Activated T-helper 17 cell treated with anti-CD3 and anti-CD28 coated beads, Interleukin-2, amount 50 U/mL, for 72 hours (primary cell): ENCODE measurements around the gene SEPTIN3. TPM values are rescaled to one million over a fixed set of nuclear protein-coding genes. Genes with fewer than 3 reads are reported as not detected.

Experiments used
- ATAC-seq: fragments of 150-1000 bp; cut with Tn5 transposase; replicated peaks from 2 replicates; pipeline ENCODE4 v1.10.0; 2021; ENCODE audit warnings: mild to moderate bottlenecking, moderate library complexity
- H3K27ac Mint-ChIP-seq: one replicate; pipeline ENCODE4 v1.8.0; 2022; ENCODE audit warnings: mixed read lengths
- H3K27me3 Mint-ChIP-seq: one replicate; pipeline ENCODE4 v1.8.0; 2022; ENCODE audit warnings: mixed read lengths
- H3K36me3 Mint-ChIP-seq: one replicate; pipeline ENCODE4 v1.8.0; 2022; ENCODE audit warnings: low read depth, mild to moderate bottlenecking, mixed read lengths
- H3K4me1 Mint-ChIP-seq: one replicate; pipeline ENCODE4 v1.8.0; 2022; ENCODE audit warnings: mixed read lengths
- H3K4me3 Mint-ChIP-seq: one replicate; pipeline ENCODE4 v1.8.0; 2022; ENCODE audit warnings: mild to moderate bottlenecking, mixed read lengths
- H3K9me3 Mint-ChIP-seq: one replicate; pipeline ENCODE4 v1.8.0; 2022; ENCODE audit warnings: mixed read lengths
- total RNA-seq, 2 donors: library from RNA; stranded (reverse); gene quantifications; one replicate each; pipeline ENCODE4 v1.2.3, GENCODE V29; 2022

The SEPTIN3 gene, protein sequence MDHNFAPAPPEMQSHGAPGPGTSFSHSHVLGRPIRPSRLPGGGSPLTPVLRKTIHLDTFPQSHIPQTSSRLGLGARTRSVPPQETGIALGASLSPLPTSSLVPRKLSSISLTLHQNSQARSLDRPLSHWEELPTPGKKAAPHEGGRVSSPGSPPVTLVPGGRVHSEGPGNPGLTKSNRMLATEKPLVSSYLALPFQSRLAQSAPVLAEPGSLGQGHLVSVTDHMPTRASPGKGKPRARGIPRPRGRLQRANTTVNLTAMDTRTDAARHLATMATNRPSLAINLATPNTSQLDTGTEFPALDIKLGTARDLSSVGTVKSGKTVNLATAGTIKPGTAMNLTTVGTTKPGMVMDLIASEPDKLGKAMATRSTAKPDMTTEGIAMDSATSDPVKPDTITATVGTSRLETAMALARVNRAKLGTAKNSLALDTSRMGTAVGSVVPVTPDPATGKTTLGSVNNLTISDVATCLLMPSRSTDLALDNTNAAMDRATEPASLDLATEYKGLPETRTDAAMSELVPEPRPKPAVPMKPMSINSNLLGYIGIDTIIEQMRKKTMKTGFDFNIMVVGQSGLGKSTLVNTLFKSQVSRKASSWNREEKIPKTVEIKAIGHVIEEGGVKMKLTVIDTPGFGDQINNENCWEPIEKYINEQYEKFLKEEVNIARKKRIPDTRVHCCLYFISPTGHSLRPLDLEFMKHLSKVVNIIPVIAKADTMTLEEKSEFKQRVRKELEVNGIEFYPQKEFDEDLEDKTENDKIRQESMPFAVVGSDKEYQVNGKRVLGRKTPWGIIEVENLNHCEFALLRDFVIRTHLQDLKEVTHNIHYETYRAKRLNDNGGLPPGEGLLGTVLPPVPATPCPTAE
- 1 to 10 TPM; 2.1 to 4.1 TPM for total RNA-seq

DNA sequence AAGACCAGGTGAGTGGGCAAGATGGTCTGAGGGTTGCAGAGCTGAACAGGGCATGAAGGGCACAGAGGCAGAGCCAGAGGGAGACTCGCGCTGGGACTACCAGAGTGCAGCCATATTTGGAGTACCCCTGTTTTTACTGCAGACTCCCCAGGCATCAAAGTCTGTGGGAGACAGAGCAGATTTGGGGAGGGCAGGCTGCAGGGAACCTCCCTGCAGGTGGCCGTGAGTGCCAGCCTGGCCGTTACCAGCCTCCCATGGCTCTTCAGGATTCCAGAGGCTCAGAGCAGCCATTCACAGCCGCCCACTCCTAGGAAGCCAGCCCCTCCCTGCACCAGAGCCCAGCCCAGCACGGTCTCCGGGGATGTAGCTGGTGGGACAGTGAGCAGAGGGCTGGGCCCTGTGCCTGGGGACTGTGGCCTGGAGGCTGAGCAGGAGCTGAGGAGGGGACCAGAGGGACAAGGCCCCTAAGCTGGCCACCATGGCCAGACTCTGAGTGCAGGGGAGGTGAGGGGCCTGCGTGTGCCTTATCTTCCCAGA, at the start of gene SEPTIN3:
SEPTIN3 (plus strand) TSS at position 334 of the 537 bp plus-strand sequence. CDS start 2,050 bp downstream, outside the sequence.
- Mint-ChIP-seq H3K9me3 (no peaks in the 10 kb centered on the region), H3K4me1 (no peaks in the 10 kb centered on the region), H3K36me3 (no peaks in the 10 kb centered on the region), H3K27ac (peak within 1 kb of the TSS; percentile 25), H3K27me3 (peaks cover 6% of the 10 kb centered on the region), H3K4me3 (no peak within 1 kb of the TSS)
- ATAC-seq: no peak

DNA sequence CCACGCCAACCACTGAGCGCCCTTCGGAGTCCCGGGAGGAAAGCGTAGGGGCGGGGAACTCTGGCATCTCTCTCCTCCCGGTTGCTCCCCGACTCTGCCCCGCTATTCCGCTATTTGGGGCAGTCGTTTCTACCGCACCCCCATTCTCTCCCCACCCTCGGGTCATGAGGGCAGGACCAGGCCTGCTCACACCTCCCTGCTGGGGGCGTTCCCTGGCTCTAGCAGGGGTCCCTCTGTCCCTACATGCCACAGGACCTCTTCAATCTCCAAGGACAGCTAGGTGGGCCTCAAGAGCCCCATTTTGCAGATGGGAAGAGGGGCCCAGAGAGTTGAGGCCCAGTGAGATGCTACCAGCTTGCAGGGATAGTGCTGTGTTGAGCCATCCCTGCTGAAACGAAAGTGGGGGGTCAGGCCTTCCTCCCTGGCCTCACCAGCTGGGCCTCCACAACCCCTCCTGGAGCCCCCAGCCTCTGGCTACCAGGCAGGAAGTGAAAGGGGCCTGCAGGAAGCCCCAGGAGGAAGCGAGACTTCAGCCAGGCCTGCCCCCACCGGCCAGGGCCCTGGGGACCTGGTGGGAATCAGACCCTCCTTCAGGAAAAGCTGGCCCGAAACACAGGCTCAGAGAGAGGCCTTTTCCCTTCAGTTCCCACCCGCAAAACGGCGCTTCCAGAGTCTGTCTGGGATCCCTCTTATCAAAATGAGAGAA, 48.8 kb upstream of the SEPTIN3 start:
- peaks cover 6% of the 10 kb centered on the region for H3K27me3 Mint-ChIP-seq
- no peak overlapping the region for H3K27ac Mint-ChIP-seq
- no peaks in the 10 kb centered on the region for H3K4me1 Mint-ChIP-seq
- H3K9me3 Mint-ChIP-seq: no peaks in the 10 kb centered on the region
- no peak for ATAC-seq
- peak overlapping the region; percentile 42 for H3K4me3 Mint-ChIP-seq
- peaks cover 5% of the 10 kb centered on the region for H3K36me3 Mint-ChIP-seq

DNA sequence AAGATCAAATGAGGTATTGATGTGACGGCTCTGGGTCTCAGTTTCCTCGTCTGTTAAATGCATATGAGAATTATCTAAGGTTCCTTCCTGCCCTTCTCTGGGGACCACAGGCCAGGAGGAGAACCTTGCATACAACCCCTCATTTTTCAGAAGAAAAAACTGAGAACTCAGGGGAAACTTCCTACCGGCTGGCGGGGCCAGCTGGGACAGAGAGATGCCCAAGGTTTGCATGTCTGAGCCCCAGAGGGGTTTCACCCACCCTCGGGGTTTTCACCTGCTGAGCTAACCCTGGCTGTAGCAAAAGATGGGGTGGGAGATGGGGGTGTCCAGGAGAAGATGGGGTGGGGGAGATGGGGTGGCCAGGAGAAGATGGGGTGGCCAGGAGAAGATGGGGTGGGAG, 46.9 kb upstream of the SEPTIN3 start:
- Mint-ChIP-seq H3K27ac (no peak overlapping the region), H3K36me3 (peaks cover 5% of the 10 kb centered on the region)

DNA sequence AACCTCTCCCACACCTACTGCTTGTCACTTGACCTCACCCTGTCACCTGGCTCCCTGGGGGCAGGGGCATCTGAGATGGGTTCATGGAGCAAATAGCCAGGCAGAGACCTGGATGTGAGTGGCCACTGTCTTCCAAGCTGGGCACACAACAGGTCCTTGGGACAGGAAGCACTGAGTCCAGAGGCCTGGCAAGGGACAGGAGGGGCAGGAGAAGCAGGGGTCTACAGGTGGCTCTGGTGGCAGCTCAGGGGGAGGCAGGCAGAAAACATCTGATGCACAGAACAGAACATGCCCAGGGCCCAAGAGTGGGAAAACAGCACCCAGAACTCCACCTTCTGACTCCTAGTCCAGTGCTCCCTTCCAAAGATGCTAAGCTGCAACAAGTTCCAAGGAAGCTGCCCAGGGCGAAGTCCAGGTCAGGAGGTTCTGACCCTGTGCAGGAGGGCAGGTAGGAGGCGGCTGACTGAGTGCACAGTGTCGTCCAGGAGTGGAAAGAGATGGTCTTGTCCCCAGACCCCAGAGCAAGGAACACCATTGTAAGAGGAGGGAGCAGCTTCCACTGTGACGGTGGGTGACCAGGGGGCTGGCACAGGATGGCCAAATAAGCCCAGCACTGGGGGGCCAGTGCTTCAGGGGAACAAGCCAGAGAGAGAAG, 46.2 kb upstream of the SEPTIN3 start:
- H3K4me3 Mint-ChIP-seq: no peak overlapping the region
- H3K36me3 Mint-ChIP-seq: peaks cover 5% of the 10 kb centered on the region
- H3K4me1 Mint-ChIP-seq: no peaks in the 10 kb centered on the region
- no peak overlapping the region for H3K27ac Mint-ChIP-seq
- no peak for ATAC-seq
- no peaks in the 10 kb centered on the region for H3K27me3 Mint-ChIP-seq
- H3K9me3 Mint-ChIP-seq: no peaks in the 10 kb centered on the region

More for the DNA sequence above, 46.9 kb upstream of the SEPTIN3 start:
- Mint-ChIP-seq H3K9me3 (no peaks in the 10 kb centered on the region), H3K4me1 (no peaks in the 10 kb centered on the region), H3K27me3 (no peaks in the 10 kb centered on the region), H3K4me3 (no peak overlapping the region)
- ATAC-seq: no peak

DNA sequence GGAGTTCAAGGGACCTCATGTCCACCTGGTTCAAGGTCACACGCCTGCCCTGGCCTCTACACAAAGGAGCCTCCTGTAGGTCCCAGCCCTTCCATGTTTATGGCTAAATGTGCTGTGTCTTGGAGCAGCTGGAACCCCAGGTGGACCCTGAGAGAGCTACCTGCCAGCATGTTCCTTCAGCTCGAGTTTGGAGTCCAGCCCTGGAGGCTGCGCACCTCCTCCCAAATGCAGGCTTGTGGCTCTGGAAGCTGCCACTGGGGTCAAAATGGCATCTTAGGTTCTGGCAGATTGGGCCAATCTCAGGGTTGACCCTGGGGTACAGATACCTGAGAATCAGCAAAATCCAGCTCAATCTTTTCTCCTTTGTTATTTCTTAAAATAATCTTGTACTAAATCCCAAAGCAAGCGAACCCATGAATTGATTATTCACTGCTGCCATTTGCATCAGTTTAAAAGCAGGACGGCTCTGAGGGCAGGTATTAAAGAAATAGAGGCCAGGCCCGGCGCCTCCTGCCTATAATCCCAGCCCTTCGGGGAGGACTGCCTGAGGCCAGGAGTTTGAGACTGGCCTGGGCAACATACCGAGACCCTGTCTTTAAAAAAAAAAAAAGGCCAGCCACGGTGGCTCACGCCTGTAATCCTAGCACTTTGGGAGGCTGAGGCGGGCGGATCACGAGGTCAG, 45.5 kb upstream of the SEPTIN3 start:
- Mint-ChIP-seq H3K27me3 (no peaks in the 10 kb centered on the region), H3K36me3 (peaks cover 5% of the 10 kb centered on the region), H3K27ac (no peak overlapping the region), H3K9me3 (no peaks in the 10 kb centered on the region), H3K4me3 (no peak overlapping the region), H3K4me1 (no peaks in the 10 kb centered on the region)
- ATAC-seq: no peak

DNA sequence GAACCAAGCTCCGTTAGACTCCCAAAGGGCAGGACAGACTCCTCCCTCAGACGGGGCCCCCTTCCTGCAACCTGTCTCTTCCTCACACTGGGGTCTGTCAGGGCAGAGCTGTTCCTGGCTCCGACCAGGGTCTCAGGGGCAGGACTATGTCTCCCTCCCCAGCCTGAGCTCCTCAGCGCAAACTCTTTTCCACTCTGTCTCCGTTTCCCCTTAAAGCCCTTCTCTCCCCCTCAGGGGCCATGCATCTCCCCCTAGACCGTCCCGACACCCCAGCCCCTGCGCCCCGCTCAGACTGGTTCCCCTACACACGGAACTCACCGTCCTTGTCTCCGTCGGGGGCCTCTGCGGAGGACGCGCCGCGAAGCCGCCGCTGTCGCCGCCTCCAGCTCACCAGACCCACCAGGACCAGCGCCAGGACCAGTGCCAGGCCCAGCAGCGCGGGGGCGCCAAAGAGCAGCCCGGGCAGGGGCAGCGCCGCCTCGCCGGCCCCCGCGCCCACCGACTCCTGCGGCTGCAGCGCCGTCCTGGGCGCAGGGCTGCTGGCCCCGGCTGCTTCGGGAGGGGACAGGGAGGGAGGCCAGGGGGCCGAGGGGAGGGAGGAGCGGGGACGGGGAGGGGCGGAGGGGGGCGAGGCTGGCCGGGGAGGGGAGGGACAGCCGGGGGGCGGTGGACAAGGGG, 43.3 kb upstream of the SEPTIN3 start:
- peaks cover 5% of the 10 kb centered on the region for H3K4me1 Mint-ChIP-seq
- H3K27ac Mint-ChIP-seq: peak overlapping the region; percentile 78
- no peaks in the 10 kb centered on the region for H3K27me3 Mint-ChIP-seq
- peak; percentile 80 for ATAC-seq
- H3K4me3 Mint-ChIP-seq: peak overlapping the region; percentile 68
- H3K36me3 Mint-ChIP-seq: peaks cover 5% of the 10 kb centered on the region
- H3K9me3 Mint-ChIP-seq: no peaks in the 10 kb centered on the region

DNA sequence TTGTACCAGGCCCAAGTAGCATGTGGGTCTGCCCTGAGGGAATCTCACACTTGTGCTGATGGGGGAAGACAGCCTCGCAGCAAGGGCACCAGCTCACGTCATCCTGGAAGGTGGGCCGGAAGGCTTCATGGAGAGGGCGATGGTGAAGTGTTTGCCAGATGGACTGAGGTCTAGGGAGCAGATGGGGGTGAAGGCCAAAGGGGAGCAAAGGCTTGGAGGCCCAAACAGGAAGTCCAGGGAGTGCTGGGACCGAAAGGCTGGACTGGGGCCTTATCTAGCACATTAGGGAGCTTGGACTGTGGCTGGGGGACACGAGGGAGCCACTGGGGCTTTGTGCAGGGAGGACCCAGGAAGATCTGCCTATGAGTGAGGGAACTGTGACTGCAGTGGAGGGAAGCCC, 41.4 kb upstream of the SEPTIN3 start:
- Mint-ChIP-seq H3K4me1 (peaks cover 5% of the 10 kb centered on the region), H3K36me3 (peaks cover 5% of the 10 kb centered on the region), H3K4me3 (peak overlapping the region; percentile 57), H3K27me3 (no peaks in the 10 kb centered on the region), H3K27ac (peak overlapping the region; percentile 82), H3K9me3 (no peaks in the 10 kb centered on the region)
- ATAC-seq: no peak

DNA sequence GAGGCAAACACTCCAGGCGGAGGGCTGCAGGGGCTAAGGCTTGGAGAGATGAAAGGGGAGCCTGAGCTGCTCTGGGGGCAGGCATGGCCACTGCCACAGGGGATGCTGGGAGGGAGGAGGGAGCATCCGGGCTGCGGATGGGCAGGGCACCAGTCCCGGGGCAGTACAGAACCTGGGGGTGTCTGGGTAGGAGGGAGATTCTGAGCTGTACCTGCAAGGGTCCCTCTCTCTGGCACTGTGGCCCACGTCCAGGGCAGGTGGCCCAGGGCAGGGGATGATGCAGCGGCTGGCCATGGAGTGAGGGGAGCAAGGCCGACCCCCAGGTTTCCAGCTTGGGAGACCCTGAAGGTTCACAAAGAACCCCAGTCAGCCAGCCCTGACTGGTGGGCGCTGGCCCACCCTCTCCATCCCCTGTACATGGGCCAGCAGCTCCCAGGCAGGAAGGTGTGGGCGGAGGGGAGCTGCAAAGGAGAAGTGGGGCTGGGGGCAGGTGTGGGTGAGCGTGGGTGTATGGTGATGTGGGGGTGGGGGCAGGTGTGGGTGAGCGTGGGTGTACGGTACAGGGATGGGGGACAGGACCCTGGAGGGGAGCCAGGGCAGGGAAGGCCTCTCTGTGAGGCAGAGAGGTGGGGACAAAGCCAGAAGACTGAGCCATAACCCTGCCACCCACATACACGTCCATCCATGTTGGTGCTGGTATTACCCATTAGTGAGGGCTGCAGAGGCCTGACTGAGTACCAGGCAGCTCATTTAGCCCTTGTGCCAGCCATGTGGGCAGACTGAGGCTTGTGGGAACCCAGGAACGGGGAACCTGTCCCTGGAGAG, 40.4 kb upstream of the SEPTIN3 start:
- H3K27ac Mint-ChIP-seq: peak overlapping the region; percentile 70
- H3K36me3 Mint-ChIP-seq: peaks cover 5% of the 10 kb centered on the region
- no peak overlapping the region for H3K4me3 Mint-ChIP-seq
- ATAC-seq: no peak
- no peaks in the 10 kb centered on the region for H3K9me3 Mint-ChIP-seq
- no peaks in the 10 kb centered on the region for H3K27me3 Mint-ChIP-seq
- peaks cover 5% of the 10 kb centered on the region for H3K4me1 Mint-ChIP-seq

DNA sequence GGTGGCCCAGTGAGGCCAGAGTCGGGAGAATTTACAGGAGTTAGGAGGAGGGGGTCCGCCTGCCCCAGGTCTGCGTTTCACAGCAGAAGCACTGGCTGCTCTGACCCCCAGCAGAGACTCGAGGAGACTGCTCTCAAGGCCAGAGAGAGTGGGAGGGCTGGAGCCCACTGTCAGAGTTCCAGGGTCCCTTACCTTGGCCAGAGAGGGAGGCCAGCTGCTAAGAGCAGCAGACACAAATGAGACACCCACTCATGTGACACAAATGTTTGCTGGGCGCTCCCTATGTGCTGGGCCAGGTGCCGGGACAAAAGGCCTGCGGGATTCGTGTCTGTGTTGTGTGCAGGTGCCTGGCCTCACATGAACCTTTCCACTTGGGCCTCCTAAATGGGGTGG, 39.8 kb upstream of the SEPTIN3 start:
- no peak for ATAC-seq
- no peaks in the 10 kb centered on the region for H3K27me3 Mint-ChIP-seq
- no peak overlapping the region for H3K4me3 Mint-ChIP-seq
- peak overlapping the region; percentile 70 for H3K27ac Mint-ChIP-seq
- H3K9me3 Mint-ChIP-seq: no peaks in the 10 kb centered on the region
- peaks cover 5% of the 10 kb centered on the region for H3K36me3 Mint-ChIP-seq
- H3K4me1 Mint-ChIP-seq: peaks cover 5% of the 10 kb centered on the region

DNA sequence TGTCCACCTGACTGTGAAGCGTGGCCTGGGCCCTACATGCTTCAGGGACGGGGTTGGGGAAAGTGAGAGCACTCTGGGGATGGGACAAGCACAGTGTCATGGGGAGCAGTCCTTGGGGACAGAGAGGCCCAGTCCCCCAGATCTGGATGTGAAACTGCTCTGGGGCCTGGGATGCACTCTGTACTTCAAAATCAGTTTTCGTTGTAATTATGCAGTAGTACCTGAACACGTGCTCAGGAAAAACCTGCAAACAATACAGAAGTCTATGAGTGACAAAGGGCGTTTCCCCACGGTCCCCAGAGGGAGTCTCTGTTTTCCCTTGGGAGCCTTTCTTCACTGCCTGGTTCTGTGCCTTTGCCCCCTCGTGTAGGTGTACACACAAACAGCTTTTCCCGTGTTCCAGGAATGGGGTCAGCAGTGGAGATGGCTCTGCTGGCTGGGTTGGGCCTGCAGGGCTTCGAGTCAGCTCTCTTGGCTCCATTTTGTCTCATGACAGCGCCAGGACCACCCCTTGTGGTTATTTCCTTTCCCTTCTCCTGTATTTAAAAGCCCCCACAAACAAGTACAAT, 37.5 kb upstream of the SEPTIN3 start:
- H3K4me3 Mint-ChIP-seq: no peak overlapping the region
- no peaks in the 10 kb centered on the region for H3K27me3 Mint-ChIP-seq
- ATAC-seq: no peak
- peaks cover 5% of the 10 kb centered on the region for H3K4me1 Mint-ChIP-seq
- no peaks in the 10 kb centered on the region for H3K9me3 Mint-ChIP-seq
- peaks cover 9% of the 10 kb centered on the region for H3K36me3 Mint-ChIP-seq
- H3K27ac Mint-ChIP-seq: no peak overlapping the region

DNA sequence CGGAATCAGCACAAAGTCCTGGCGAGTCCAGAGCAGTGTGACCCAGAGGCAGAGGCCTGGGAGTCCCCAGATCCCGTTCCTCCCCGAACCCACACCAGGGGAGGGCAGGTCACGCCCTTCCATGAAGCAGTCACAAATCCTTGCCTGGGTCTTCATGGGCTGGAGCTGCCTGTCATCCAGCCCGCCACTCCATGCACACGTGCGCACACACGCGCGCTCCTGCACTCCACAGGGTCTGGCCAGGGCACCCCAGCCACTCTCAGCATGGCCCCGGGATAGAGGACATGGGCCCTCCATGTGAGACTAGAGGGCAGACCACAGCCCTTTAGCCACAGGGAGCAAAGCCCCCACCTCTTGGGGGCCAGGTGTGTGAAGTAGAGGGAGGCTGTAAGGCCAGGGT, 36.9 kb upstream of the SEPTIN3 start:
- peaks cover 15% of the 10 kb centered on the region for H3K36me3 Mint-ChIP-seq
- no peak overlapping the region for H3K27ac Mint-ChIP-seq
- H3K4me1 Mint-ChIP-seq: peaks cover 5% of the 10 kb centered on the region
- no peak for ATAC-seq
- no peaks in the 10 kb centered on the region for H3K9me3 Mint-ChIP-seq
- no peaks in the 10 kb centered on the region for H3K27me3 Mint-ChIP-seq
- H3K4me3 Mint-ChIP-seq: no peak overlapping the region
